WTC11 (cell line): ENCODE data around the gene SERP2. TPM values are rescaled to one million over a fixed set of nuclear protein-coding genes. Genes with fewer than 3 reads are reported as not detected.

Experiments
- ATAC-seq: fragments of 200-7000 bp; cut with Tn5 transposase; 2 replicates; pipeline ENCODE4 v1.10.0; 2021; ENCODE audit warnings: mild to moderate bottlenecking, moderate library complexity
- CTCF ChIA-PET: fragments of 300-600 bp; sonication (Branson Sonifier 250); formaldehyde crosslinking; loops from one replicate; lab custom pipeline; 2021; ENCODE audit warnings: antibody characterized with exemption; lab: Charles Lee
- POLR2A ChIA-PET: fragments of 350-600 bp; sonication (Branson Sonifier 250); formaldehyde crosslinking; loops from one replicate; lab custom pipeline; 2021; ENCODE audit warnings: antibody characterized with exemption; lab: Charles Lee
- DNase-seq: peaks from one replicate; pipeline ENCODE4 v3.0.0; 2021; ENCODE audit warnings: low spot score
- H3K27ac Mint-ChIP-seq: 2 replicates; pipeline ENCODE4 v1.8.0; 2021; ENCODE audit warnings: mixed read lengths
- H3K27me3 Mint-ChIP-seq: 2 replicates; pipeline ENCODE4 v1.8.0; 2021; ENCODE audit warnings: low read depth, mild to moderate bottlenecking, moderate library complexity, mixed read lengths
- H3K36me3 Mint-ChIP-seq: 2 replicates; pipeline ENCODE4 v1.8.0; 2021; ENCODE audit warnings: mixed read lengths
- H3K4me1 Mint-ChIP-seq: 2 replicates; pipeline ENCODE4 v1.8.0; 2022; ENCODE audit warnings: mixed read lengths
- H3K4me3 Mint-ChIP-seq: 2 replicates; pipeline ENCODE4 v1.8.0; 2021; ENCODE audit warnings: mild to moderate bottlenecking, moderate library complexity, mixed read lengths
- H3K9me3 Mint-ChIP-seq: 2 replicates; pipeline ENCODE4 v1.8.0; 2021; ENCODE audit warnings: mixed read lengths
- ATF1 ChIP-seq: sonication (generic); formaldehyde crosslinking; IDR thresholded peaks from 2 replicates; pipeline ENCODE4 v1.8.1; 2023; ENCODE audit warnings: mild to moderate bottlenecking, moderate library complexity, missing genetic modification reagents
- ELF4 ChIP-seq: sonication (generic); formaldehyde crosslinking; IDR thresholded peaks from 2 replicates; pipeline ENCODE4 v1.8.1; 2022; ENCODE audit warnings: low read depth, mild to moderate bottlenecking, moderate library complexity, missing genetic modification reagents
- EMX1 ChIP-seq: fragments of 250-450 bp; sonication (Bioruptor Pico); IDR thresholded peaks from 2 replicates; pipeline ENCODE4 v1.8.0; 2021; ENCODE audit warnings: mild to moderate bottlenecking
- JAZF1 ChIP-seq: fragments of 250-450 bp; sonication (Bioruptor Pico); IDR thresholded peaks from 2 replicates; pipeline ENCODE4 v1.9.0; 2021; ENCODE audit warnings: moderate library complexity, mild to moderate bottlenecking, inconsistent platforms
- KAT7 ChIP-seq: sonication (generic); formaldehyde crosslinking; IDR thresholded peaks from 2 replicates; pipeline ENCODE4 v1.8.1; 2023; ENCODE audit warnings: missing genetic modification reagents, mild to moderate bottlenecking, borderline replicate concordance
- NR2C2 ChIP-seq: sonication (generic); formaldehyde crosslinking; IDR thresholded peaks from 2 replicates; pipeline ENCODE4 v1.8.0; 2022; ENCODE audit warnings: mild to moderate bottlenecking, missing genetic modification reagents
- SMAD4 ChIP-seq: sonication (generic); formaldehyde crosslinking; IDR thresholded peaks from 2 replicates; pipeline ENCODE4 v1.8.0; 2022; ENCODE audit warnings: mild to moderate bottlenecking, missing genetic modification reagents
- TEAD1 ChIP-seq: sonication (generic); formaldehyde crosslinking; IDR thresholded peaks from 2 replicates; pipeline ENCODE4 v1.8.0; 2022; ENCODE audit warnings: mild to moderate bottlenecking, missing genetic modification reagents
- TP53 ChIP-seq: sonication (generic); formaldehyde crosslinking; IDR thresholded peaks from 2 replicates; pipeline ENCODE4 v1.8.1; 2023; ENCODE audit warnings: mild to moderate bottlenecking, missing genetic modification reagents
- ZNF317 ChIP-seq: sonication (generic); formaldehyde crosslinking; IDR thresholded peaks from 2 replicates; pipeline ENCODE4 v1.8.1; 2023; ENCODE audit warnings: low read depth, mild to moderate bottlenecking, moderate library complexity, missing genetic modification reagents, borderline replicate concordance
- ZNF396 ChIP-seq: fragments of 250-450 bp; sonication (Bioruptor Pico); IDR thresholded peaks from 2 replicates; pipeline ENCODE4 v1.8.0; 2021; ENCODE audit warnings: mild to moderate bottlenecking, moderate library complexity, borderline replicate concordance
- ZNF416 ChIP-seq: fragments of 250-450 bp; sonication (Bioruptor Pico); IDR thresholded peaks from 2 replicates; pipeline ENCODE4 v1.9.0; 2021; ENCODE audit warnings: mild to moderate bottlenecking, inconsistent platforms
- total RNA-seq: library from RNA; stranded (reverse); gene quantifications from 3 replicates; pipeline ENCODE4 v1.2.3, GENCODE V29; 2021
- TF ChIP-seq, protein P1 (sequence below): fragments of 250-450 bp; sonication (Bioruptor Pico); IDR thresholded peaks from 2 replicates; pipeline ENCODE4 v1.8.0; 2021; ENCODE audit warnings: mild to moderate bottlenecking
- TF ChIP-seq, protein P2 (sequence below): sonication (generic); formaldehyde crosslinking; IDR thresholded peaks from 2 replicates; pipeline ENCODE4 v1.8.0; 2023; ENCODE audit warnings: missing genetic modification reagents
- TF ChIP-seq, protein P3 (sequence below): fragments of 250-450 bp; sonication (Bioruptor Pico); IDR thresholded peaks from 2 replicates; pipeline ENCODE4 v1.9.0; 2021; ENCODE audit warnings: moderate library complexity, mild to moderate bottlenecking, inconsistent platforms, borderline replicate concordance
- TF ChIP-seq, protein P4 (sequence below): sonication (generic); formaldehyde crosslinking; IDR thresholded peaks from 2 replicates; pipeline ENCODE4 v1.8.1; 2023; ENCODE audit warnings: mild to moderate bottlenecking, missing genetic modification reagents, borderline replicate concordance
- TF ChIP-seq, protein P5 (sequence below): sonication (generic); formaldehyde crosslinking; IDR thresholded peaks from 2 replicates; pipeline ENCODE4 v1.8.1; 2023; ENCODE audit warnings: mild to moderate bottlenecking, missing genetic modification reagents
- TF ChIP-seq, protein P6 (sequence below): fragments of 250-450 bp; sonication (Bioruptor Pico); IDR thresholded peaks from 2 replicates; pipeline ENCODE4 v2.1.2; 2022; ENCODE audit warnings: mild to moderate bottlenecking, moderate library complexity
- TF ChIP-seq, protein P7 (sequence below): sonication (generic); formaldehyde crosslinking; IDR thresholded peaks from 2 replicates; pipeline ENCODE4 v1.8.1; 2023; ENCODE audit warnings: mild to moderate bottlenecking, missing genetic modification reagents, moderate library complexity
- TF ChIP-seq, protein P8 (sequence below): sonication (generic); formaldehyde crosslinking; IDR thresholded peaks from 2 replicates; pipeline ENCODE4 v1.8.0; 2022; ENCODE audit warnings: missing genetic modification reagents

Gene SERP2
- total RNA-seq, 1 experiment from 2014 or later = 1.2 TPM

DNA sequence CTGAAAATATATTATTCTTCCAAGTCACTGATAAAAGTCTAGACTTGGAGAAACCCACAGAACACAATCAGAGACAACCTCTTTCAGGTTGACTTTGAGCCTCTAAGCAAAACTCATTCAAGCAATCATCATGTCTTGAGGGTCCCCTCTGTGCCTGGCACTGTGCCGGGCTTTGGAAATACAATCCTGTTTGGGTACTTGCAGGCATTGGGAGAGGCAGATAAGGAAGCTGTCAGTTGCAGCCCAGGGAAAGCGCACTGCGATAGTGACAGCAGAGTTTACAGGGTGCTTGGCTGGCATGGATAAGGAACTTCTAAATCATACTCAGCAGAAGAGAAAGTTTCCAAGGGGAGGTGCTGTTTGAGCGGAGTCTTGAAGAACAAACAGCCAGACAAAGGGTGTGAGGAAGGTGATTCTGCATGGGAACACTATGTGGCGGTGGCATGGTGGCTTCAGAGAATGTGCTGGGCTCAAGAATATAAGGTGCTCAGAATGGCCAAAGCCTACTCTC is 9.1 kb downstream of the SERP2 start:
- ATAC-seq = no peak
- H3K9me3 Mint-ChIP-seq = no peaks in the 10 kb centered on the region
- TF ChIP-seq, protein P1, sequence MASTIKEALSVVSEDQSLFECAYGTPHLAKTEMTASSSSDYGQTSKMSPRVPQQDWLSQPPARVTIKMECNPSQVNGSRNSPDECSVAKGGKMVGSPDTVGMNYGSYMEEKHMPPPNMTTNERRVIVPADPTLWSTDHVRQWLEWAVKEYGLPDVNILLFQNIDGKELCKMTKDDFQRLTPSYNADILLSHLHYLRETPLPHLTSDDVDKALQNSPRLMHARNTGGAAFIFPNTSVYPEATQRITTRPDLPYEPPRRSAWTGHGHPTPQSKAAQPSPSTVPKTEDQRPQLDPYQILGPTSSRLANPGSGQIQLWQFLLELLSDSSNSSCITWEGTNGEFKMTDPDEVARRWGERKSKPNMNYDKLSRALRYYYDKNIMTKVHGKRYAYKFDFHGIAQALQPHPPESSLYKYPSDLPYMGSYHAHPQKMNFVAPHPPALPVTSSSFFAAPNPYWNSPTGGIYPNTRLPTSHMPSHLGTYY (CRISPR knock-in tag) = no peak
- TF ChIP-seq NR2C2 (CRISPR knock-in tag) (no peak), KAT7 (no peak), TEAD1 (CRISPR knock-in tag) (no peak), ZNF416 (no peak), ATF1 (CRISPR knock-in tag) (no peak), ZNF396 (CRISPR knock-in tag) (no peak), TP53 (no peak), ELF4 (CRISPR knock-in tag) (no peak), SMAD4 (no peak), EMX1 (CRISPR knock-in tag) (no peak), JAZF1 (CRISPR knock-in tag) (no peak)
- TF ChIP-seq, protein P2, sequence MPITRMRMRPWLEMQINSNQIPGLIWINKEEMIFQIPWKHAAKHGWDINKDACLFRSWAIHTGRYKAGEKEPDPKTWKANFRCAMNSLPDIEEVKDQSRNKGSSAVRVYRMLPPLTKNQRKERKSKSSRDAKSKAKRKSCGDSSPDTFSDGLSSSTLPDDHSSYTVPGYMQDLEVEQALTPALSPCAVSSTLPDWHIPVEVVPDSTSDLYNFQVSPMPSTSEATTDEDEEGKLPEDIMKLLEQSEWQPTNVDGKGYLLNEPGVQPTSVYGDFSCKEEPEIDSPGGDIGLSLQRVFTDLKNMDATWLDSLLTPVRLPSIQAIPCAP (CRISPR knock-in tag) = no peak
- TF ChIP-seq, protein P3, sequence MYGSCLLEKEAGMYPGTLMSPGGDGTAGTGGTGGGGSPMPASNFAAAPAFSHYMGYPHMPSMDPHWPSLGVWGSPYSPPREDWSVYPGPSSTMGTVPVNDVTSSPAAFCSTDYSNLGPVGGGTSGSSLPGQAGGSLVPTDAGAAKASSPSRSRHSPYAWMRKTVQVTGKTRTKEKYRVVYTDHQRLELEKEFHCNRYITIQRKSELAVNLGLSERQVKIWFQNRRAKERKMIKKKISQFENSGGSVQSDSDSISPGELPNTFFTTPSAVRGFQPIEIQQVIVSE (CRISPR knock-in tag) = no peak
- TF ChIP-seq, protein P4, sequence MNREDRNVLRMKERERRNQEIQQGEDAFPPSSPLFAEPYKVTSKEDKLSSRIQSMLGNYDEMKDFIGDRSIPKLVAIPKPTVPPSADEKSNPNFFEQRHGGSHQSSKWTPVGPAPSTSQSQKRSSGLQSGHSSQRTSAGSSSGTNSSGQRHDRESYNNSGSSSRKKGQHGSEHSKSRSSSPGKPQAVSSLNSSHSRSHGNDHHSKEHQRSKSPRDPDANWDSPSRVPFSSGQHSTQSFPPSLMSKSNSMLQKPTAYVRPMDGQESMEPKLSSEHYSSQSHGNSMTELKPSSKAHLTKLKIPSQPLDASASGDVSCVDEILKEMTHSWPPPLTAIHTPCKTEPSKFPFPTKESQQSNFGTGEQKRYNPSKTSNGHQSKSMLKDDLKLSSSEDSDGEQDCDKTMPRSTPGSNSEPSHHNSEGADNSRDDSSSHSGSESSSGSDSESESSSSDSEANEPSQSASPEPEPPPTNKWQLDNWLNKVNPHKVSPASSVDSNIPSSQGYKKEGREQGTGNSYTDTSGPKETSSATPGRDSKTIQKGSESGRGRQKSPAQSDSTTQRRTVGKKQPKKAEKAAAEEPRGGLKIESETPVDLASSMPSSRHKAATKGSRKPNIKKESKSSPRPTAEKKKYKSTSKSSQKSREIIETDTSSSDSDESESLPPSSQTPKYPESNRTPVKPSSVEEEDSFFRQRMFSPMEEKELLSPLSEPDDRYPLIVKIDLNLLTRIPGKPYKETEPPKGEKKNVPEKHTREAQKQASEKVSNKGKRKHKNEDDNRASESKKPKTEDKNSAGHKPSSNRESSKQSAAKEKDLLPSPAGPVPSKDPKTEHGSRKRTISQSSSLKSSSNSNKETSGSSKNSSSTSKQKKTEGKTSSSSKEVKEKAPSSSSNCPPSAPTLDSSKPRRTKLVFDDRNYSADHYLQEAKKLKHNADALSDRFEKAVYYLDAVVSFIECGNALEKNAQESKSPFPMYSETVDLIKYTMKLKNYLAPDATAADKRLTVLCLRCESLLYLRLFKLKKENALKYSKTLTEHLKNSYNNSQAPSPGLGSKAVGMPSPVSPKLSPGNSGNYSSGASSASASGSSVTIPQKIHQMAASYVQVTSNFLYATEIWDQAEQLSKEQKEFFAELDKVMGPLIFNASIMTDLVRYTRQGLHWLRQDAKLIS (CRISPR knock-in tag) = no peak
- TF ChIP-seq, protein P5, sequence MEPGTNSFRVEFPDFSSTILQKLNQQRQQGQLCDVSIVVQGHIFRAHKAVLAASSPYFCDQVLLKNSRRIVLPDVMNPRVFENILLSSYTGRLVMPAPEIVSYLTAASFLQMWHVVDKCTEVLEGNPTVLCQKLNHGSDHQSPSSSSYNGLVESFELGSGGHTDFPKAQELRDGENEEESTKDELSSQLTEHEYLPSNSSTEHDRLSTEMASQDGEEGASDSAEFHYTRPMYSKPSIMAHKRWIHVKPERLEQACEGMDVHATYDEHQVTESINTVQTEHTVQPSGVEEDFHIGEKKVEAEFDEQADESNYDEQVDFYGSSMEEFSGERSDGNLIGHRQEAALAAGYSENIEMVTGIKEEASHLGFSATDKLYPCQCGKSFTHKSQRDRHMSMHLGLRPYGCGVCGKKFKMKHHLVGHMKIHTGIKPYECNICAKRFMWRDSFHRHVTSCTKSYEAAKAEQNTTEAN = no peak
- TF ChIP-seq, protein P6, sequence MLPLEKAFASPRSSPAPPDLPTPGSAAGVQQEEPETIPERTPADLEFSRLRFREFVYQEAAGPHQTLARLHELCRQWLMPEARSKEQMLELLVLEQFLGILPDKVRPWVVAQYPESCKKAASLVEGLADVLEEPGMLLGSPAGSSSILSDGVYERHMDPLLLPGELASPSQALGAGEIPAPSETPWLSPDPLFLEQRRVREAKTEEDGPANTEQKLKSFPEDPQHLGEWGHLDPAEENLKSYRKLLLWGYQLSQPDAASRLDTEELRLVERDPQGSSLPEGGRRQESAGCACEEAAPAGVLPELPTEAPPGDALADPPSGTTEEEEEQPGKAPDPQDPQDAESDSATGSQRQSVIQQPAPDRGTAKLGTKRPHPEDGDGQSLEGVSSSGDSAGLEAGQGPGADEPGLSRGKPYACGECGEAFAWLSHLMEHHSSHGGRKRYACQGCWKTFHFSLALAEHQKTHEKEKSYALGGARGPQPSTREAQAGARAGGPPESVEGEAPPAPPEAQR (CRISPR knock-in tag) = no peak
- TF ChIP-seq, all 79 proteins: peak for 0
- DNase-seq = no peak
- no peak overlapping the region for H3K27ac Mint-ChIP-seq
- H3K4me3 Mint-ChIP-seq = no peak overlapping the region
- CTCF ChIA-PET = no interaction called here
- no peaks in the 10 kb centered on the region for H3K27me3 Mint-ChIP-seq
- peaks cover 14% of the 10 kb centered on the region for H3K4me1 Mint-ChIP-seq
- H3K36me3 Mint-ChIP-seq = no peaks in the 10 kb centered on the region
- POLR2A ChIA-PET = interaction anchor here (0.7 kb wide), 1 partner anchor 217 kb away, joined by 6 read pairs; no protein-coding TSS in a partner anchor

DNA sequence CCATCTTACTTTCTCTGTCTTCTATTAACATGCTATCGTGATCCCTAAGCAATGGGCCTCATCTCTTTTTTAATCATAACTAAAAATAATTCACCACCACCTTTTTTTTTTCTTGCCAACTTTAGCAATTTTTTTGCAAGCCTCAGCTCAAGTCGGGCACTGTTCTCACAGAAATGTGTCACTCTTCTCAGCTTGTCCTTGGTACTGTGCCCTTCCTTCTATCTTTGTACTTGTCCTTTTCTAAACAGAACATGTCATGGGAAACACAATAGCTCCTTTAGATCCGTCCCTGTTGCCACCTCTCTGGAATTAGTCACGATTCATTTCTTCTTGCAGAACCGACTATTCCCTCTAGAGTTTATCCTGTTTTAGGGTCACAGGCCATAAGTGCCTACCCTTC is 10.3 kb downstream of the SERP2 start:
- peaks cover 13% of the 10 kb centered on the region for H3K4me1 Mint-ChIP-seq
- no peak overlapping the region for H3K27ac Mint-ChIP-seq
- DNase-seq (no peak), ATAC-seq (no peak)
- no peaks in the 10 kb centered on the region for H3K27me3 Mint-ChIP-seq
- H3K36me3 Mint-ChIP-seq = no peaks in the 10 kb centered on the region
- no peaks in the 10 kb centered on the region for H3K9me3 Mint-ChIP-seq
- ChIA-PET POLR2A (interaction anchor here (0.7 kb wide), 1 partner anchor 1488 kb away, joined by 3 read pairs; no protein-coding TSS in a partner anchor), CTCF (no interaction called here)
- H3K4me3 Mint-ChIP-seq = no peak overlapping the region
- TF ChIP-seq ZNF317 = no peak
- TF ChIP-seq, protein P7, sequence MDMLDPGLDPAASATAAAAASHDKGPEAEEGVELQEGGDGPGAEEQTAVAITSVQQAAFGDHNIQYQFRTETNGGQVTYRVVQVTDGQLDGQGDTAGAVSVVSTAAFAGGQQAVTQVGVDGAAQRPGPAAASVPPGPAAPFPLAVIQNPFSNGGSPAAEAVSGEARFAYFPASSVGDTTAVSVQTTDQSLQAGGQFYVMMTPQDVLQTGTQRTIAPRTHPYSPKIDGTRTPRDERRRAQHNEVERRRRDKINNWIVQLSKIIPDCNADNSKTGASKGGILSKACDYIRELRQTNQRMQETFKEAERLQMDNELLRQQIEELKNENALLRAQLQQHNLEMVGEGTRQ = no peak
- TF ChIP-seq, protein P8, sequence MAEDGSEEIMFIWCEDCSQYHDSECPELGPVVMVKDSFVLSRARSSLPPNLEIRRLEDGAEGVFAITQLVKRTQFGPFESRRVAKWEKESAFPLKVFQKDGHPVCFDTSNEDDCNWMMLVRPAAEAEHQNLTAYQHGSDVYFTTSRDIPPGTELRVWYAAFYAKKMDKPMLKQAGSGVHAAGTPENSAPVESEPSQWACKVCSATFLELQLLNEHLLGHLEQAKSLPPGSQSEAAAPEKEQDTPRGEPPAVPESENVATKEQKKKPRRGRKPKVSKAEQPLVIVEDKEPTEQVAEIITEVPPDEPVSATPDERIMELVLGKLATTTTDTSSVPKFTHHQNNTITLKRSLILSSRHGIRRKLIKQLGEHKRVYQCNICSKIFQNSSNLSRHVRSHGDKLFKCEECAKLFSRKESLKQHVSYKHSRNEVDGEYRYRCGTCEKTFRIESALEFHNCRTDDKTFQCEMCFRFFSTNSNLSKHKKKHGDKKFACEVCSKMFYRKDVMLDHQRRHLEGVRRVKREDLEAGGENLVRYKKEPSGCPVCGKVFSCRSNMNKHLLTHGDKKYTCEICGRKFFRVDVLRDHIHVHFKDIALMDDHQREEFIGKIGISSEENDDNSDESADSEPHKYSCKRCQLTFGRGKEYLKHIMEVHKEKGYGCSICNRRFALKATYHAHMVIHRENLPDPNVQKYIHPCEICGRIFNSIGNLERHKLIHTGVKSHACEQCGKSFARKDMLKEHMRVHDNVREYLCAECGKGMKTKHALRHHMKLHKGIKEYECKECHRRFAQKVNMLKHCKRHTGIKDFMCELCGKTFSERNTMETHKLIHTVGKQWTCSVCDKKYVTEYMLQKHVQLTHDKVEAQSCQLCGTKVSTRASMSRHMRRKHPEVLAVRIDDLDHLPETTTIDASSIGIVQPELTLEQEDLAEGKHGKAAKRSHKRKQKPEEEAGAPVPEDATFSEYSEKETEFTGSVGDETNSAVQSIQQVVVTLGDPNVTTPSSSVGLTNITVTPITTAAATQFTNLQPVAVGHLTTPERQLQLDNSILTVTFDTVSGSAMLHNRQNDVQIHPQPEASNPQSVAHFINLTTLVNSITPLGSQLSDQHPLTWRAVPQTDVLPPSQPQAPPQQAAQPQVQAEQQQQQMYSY (CRISPR knock-in tag) = no peak
